ENCODE results near the gene KRT12.
"Not testable (repeated sequence)": the region's sequence is repeated elsewhere in the genome, so short reads cannot be mapped to it uniquely, and the experiment has no call there.

Gene KRT12

DNA sequence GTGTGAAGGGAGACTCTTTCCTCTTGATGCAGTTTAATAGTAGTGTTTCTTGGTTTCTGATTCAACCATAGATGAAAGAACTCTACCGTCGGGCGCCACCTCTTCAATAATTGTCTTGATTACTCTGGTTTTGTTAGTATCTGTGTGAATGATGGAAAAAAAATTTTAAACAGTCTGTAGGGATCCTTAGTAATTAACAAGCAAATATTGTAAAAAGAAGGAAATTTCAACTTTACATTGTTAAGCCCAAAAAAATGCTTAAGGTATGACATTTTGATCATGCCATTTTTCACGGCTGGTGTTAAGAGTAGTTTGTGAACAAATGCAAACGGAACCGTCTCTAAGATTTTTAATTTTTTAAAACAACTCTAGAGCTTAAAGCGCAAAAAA, 48.7 kb downstream of the KRT12 start:
- peak overlapping the region; percentile 62 to 69 for H3K4me3 ChIP-seq (ENCODE audit: low read depth in 1 of 2, low read length in 1 of 2)
- peaks cover 16% of the 10 kb centered on the region for H3K9me3 ChIP-seq
- peaks cover 84% of the 10 kb centered on the region for H3K27me3 ChIP-seq
- H3K36me3 ChIP-seq: no peaks in the 10 kb centered on the region
- peaks cover 0 to 3% of the 10 kb centered on the region in 2 experiments for H3K4me1 ChIP-seq (ENCODE audit: control insufficient read depth in 1 of 2, insufficient read depth in 1 of 2, low read depth in 1 of 2, low read length in 1 of 2)
- peak overlapping the region; percentile 71 for H3K27ac ChIP-seq
- TF ChIP-seq, protein P1, sequence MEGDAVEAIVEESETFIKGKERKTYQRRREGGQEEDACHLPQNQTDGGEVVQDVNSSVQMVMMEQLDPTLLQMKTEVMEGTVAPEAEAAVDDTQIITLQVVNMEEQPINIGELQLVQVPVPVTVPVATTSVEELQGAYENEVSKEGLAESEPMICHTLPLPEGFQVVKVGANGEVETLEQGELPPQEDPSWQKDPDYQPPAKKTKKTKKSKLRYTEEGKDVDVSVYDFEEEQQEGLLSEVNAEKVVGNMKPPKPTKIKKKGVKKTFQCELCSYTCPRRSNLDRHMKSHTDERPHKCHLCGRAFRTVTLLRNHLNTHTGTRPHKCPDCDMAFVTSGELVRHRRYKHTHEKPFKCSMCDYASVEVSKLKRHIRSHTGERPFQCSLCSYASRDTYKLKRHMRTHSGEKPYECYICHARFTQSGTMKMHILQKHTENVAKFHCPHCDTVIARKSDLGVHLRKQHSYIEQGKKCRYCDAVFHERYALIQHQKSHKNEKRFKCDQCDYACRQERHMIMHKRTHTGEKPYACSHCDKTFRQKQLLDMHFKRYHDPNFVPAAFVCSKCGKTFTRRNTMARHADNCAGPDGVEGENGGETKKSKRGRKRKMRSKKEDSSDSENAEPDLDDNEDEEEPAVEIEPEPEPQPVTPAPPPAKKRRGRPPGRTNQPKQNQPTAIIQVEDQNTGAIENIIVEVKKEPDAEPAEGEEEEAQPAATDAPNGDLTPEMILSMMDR (IDR thresholded peaks at IDR 0.05): no peak

DNA sequence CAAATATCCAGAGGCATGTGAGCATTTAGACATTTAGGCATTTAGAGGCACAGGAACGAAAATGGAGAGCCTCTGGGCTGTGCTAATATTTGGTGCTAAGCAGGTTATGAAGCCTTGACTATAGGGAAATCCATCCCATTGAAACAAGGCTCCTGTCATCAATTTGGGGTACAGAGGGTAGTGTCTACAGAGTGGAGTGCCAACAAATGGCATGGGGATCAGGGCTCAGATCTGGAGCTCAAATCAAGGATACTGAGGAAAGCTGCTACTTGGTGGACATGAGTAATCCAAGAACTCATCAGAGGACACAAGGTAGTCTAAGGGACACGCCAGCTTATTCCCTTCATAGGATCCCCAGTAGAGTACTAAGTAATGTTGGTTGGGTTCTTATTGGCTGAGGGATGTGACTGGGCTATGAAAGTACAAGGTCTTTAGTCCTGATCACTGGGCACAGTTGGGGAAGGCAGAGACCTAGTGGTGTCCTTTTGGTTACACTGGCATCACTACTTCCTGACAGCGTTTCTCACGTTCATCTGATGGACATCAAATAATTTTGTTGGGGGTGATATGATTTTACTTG, 49.8 kb downstream of the KRT12 start:
- Histone ChIP-seq H3K36me3 (no peaks in the 10 kb centered on the region), H3K4me3 (ENCODE audit: low read depth in 1 of 2, low read length in 1 of 2) (no peak overlapping the region), H3K4me1 (ENCODE audit: control insufficient read depth in 1 of 2, insufficient read depth in 1 of 2, low read depth in 1 of 2, low read length in 1 of 2) (peaks cover 0 to 3% of the 10 kb centered on the region in 2 experiments), H3K9me3 (peaks cover 16% of the 10 kb centered on the region), H3K27me3 (peaks cover 84% of the 10 kb centered on the region), H3K27ac (no peak overlapping the region)
- TF ChIP-seq, protein P1 (IDR thresholded peaks at IDR 0.05): no peak

DNA sequence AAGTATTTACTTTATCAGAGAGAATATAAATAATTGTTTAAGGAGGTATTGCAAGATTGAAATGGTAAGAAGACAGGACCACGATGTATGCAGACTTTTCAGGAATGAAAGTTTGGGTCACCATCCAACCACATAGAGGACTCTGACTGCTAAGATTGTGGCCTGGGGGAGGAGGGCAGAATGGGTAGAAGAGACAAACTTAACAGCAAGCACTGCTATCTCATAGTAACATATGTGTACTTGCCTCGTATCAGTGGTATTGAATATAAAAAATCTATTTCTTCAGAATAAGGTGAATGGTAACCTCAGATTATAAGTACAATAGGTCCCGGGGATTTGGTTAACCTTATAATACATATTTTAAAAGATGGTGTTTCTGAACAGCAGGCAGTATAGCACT, 50.5 kb downstream of the KRT12 start:
- no peak overlapping the region for H3K27ac ChIP-seq
- H3K9me3 ChIP-seq: peaks cover 16% of the 10 kb centered on the region
- TF ChIP-seq, protein P1 (IDR thresholded peaks at IDR 0.05): no peak
- H3K4me1 ChIP-seq (ENCODE audit: control insufficient read depth in 1 of 2, insufficient read depth in 1 of 2, low read depth in 1 of 2, low read length in 1 of 2): peaks cover 0 to 3% of the 10 kb centered on the region in 2 experiments
- H3K27me3 ChIP-seq: peaks cover 84% of the 10 kb centered on the region
- H3K4me3 ChIP-seq (ENCODE audit: low read depth in 1 of 2, low read length in 1 of 2): no peak overlapping the region
- H3K36me3 ChIP-seq: no peaks in the 10 kb centered on the region

DNA sequence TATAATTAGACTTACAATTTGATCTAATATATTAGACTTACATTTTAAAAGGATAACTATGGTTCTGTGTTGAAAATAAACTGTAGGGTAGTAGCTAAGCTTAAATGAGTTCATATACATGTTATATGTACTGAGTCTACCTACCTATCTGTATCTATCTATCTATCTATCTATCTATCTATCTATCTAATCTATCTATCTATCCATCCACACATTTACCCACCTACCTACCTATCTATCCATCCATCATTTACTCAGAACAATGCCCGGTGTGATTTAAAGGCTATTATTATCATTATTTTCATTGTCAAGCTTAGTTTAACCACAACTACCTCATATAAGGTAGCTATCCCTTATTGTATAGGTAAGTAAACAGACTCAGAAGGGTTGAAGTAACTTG, 51.6 kb downstream of the KRT12 start:
- TF ChIP-seq, protein P1 (IDR thresholded peaks at IDR 0.05): no peak
- H3K36me3 ChIP-seq: no peaks in the 10 kb centered on the region
- no peak overlapping the region for H3K27ac ChIP-seq
- H3K9me3 ChIP-seq: peaks cover 12% of the 10 kb centered on the region
- peaks cover 0 to 3% of the 10 kb centered on the region in 2 experiments for H3K4me1 ChIP-seq (ENCODE audit: control insufficient read depth in 1 of 2, insufficient read depth in 1 of 2, low read depth in 1 of 2, low read length in 1 of 2)
- peaks cover 84% of the 10 kb centered on the region for H3K27me3 ChIP-seq
- no peak overlapping the region for H3K4me3 ChIP-seq (ENCODE audit: low read depth in 1 of 2, low read length in 1 of 2)

DNA sequence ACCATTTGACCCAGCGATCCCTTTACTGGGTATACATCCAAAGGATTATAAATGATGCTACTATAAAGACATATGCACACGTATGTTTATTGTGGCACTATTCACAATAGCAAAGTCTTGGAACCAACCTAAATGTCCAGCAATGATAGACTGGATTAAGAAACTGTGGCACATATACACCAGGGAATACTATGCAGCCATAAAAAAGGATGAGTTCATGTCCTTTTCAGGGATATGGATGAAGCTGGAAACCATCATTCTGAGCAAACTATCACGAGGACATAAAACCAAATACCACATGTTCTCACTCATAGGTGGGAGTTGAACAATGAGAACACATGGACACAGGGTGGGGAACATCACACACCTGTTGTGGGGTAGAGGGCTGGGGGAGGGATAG, 52.4 kb downstream of the KRT12 start:
- not testable (repeated sequence) for H3K36me3 ChIP-seq; H3K9me3 ChIP-seq; H3K4me3 ChIP-seq (ENCODE audit: low read depth in 1 of 2, low read length in 1 of 2); H3K4me1 ChIP-seq (ENCODE audit: control insufficient read depth in 1 of 2, insufficient read depth in 1 of 2, low read depth in 1 of 2, low read length in 1 of 2); H3K27ac ChIP-seq
- peaks cover 84% of the 10 kb centered on the region for H3K27me3 ChIP-seq

DNA sequence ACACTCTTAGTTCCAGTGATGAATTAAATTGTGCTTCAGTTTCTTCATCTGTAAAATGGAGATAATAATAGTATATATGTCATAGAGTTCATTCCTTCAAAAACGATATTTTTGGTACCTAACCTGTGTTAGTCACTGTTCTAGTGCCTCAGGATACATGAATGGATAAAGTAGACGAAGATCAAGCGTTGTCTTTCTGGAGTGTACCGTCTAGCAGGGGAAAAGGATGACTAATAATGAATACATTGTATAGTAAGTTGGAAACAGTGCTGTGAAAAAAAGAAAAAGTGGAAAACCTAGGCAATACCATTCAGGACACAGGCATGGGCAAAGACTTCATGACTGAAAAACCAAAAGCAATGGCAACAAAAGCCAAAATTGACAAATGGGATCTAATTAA, 53.2 kb downstream of the KRT12 start:
- Histone ChIP-seq H3K27ac (no peak overlapping the region), H3K9me3 (peaks cover 7% of the 10 kb centered on the region), H3K4me1 (ENCODE audit: control insufficient read depth in 1 of 2, insufficient read depth in 1 of 2, low read depth in 1 of 2, low read length in 1 of 2) (peaks cover 0 to 3% of the 10 kb centered on the region in 2 experiments), H3K36me3 (no peaks in the 10 kb centered on the region), H3K27me3 (peaks cover 86% of the 10 kb centered on the region), H3K4me3 (ENCODE audit: low read depth in 1 of 2, low read length in 1 of 2) (no peak overlapping the region)
- TF ChIP-seq, protein P1 (IDR thresholded peaks at IDR 0.05): no peak

Measured in neutrophil (primary cell).